GM19438 (cell line): ENCODE measurements around the gene CTNNAL1.
"Not testable (repeated sequence)": the region's sequence is repeated elsewhere in the genome, so short reads cannot be mapped to it uniquely, and the experiment has no call there.

Experiments used
- ATAC-seq: cut with Tn5 transposase; IDR thresholded peaks from one replicate; pipeline ENCODE4 v1.9.1; 2021; ENCODE audit warnings: low read depth; ENCODE audit not compliant: unreplicated experiment

CTNNAL1 gene, protein sequence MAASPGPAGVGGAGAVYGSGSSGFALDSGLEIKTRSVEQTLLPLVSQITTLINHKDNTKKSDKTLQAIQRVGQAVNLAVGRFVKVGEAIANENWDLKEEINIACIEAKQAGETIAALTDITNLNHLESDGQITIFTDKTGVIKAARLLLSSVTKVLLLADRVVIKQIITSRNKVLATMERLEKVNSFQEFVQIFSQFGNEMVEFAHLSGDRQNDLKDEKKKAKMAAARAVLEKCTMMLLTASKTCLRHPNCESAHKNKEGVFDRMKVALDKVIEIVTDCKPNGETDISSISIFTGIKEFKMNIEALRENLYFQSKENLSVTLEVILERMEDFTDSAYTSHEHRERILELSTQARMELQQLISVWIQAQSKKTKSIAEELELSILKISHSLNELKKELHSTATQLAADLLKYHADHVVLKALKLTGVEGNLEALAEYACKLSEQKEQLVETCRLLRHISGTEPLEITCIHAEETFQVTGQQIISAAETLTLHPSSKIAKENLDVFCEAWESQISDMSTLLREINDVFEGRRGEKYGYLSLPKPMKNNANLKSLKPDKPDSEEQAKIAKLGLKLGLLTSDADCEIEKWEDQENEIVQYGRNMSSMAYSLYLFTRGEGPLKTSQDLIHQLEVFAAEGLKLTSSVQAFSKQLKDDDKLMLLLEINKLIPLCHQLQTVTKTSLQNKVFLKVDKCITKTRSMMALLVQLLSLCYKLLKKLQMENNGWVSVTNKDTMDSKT

DNA sequence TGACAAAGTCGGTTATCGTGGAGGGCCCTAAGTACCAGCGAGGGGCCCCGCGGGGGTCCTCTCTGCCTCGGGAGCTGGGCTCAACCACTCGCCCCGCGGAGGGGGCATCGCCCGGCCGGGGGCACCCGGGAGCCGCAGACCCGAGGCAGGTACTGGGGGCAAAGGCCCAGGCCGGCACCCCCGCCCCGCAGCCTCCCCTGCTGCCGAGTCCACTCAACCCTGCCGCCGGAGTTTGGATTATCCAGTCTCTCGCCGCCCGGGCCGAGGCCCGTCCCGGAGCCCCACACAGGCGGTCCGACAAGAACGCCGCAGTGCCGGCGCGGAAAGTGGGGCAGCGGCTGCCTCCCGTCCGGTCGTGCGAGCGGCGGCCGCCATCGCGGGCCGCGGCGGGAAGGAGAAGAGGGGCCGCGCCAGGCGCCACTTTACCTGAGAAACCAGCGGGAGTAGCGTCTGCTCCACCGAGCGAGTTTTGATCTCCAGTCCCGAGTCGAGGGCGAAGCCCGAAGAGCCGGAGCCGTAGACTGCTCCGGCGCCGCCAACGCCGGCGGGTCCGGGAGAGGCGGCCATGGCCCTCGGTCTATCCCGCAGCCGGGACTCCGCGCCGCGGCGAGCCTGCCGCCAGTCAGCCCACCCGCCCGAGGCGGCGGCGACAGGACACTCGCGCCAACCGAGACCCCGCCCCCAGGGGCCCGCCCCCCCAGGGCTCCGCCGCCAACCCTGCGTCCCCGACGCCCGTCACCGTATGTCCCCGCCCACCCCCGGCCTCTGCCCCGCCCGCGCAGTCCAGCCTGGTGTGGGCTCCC, at the start of gene CTNNAL1:
TSS of gene CTNNAL1 (minus strand) at position 624 of the 803 bp plus-strand sequence. CDS start at position 567, 57 bp downstream.
- peak; percentile 71 for ATAC-seq

DNA sequence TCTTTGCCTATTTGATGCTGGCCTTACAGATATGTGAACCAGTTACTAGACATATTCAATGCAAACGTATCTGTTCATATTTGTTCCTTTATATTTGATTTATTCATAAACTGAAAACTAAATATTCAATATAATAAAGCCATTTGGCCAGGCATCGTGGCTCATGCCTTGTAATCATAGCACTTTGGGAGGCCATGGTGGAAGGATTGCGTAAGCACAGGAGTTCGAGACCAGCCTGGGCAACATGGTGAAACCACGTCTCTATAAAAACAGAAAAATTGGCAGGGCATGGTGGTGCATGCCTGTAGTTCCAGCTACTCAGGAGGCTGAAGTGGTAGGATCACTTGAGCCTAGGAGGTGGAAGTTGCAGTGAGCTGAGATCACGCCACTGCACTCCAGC, 49.2 kb upstream of the CTNNAL1 start:
- ATAC-seq, result no peak

DNA sequence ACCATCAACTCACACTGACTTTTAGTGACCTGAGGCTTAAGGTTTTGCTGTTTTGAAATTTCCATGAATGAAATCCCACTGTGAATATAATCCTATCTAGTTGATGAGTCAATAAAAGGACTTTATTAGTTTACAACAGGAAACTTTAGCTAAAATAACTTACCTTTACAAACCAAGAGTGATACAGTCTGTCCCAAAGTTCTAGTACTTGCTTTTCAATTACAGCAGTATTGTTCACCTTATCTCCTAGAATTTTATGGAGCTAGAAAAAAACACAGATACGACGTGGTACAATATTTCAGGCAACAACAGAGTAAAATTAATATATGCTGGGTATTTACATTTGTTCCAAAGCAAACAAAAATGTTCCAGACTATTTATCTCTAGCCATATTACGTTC, 46.9 kb upstream of the CTNNAL1 start:
- no peak for ATAC-seq

DNA sequence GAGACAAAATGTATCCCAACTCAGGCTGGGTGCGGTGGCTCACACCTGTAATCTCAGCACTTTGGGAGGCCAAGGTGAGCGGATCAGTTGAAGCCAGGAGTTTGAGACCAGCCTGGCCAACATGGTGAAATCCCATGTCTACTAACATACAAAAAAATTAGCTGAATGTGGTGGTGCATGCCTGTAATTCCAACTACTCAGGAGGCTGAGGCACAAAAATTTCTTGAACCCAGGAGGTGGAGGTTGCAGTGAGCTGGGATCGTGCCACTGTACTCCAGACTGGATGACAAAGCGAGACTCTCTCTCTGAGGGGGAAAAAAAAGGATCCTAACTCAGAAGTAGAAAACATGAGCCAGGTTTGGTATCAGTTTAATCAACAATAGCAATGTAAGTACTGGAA, 39.8 kb upstream of the CTNNAL1 start:
- ATAC-seq, result not testable (repeated sequence)

DNA sequence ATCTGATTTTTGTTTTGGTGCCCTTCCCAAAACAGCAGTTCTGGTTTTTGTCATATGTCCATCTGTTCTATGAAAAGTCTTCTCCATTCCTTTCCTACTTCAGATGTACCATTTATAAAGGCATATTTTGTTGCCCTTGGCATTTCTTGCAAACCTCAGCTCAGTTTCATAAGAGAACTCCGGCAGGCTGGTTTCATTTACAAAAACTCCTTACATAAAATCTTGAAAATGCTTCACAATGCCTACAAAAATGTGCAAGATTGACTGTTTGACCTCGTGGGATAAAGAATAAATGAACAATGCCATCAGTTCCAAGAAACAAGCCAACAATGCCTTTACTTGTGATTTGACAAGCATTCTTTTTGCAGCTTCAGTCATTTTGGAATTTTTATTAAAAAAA, 39.1 kb upstream of the CTNNAL1 start:
- ATAC-seq, result no peak

DNA sequence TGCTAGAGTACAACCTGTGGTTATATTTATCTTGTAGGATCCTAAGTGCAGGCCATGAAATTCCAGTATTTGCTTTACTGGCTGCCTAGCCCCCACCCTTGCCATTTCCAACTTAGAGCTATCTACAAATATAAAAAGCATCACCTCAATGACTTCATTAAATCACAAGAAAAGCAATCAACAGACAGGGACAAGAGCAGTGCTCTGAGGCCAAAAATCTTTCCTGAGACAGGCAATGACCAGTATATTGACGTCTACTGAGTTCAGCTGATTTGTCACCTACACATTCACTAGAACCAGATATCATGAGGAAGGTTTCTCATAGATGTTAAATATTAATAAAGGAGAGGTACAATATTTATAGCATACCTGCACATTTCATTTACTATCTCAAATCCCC, 38.4 kb upstream of the CTNNAL1 start:
- ATAC-seq, result no peak

DNA sequence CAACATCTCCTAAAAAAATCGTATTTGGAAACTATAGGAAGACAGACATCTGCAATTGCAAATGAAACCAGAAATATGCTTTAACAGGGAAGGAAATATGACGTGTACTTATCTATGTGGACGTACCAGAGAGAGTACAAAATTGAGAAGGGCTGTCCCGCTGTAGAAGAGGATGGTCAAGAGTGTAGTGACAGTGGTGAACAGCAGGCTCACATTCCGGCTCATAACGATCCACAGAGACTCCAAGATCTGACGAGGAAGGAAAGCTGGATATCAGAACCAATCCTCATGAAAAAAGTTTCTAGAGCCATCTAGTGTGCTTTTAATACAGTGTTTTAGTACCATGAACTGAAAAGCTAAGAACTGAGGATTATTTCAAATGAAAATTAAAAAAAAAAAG, 37.1 kb upstream of the CTNNAL1 start:
- no peak for ATAC-seq

DNA sequence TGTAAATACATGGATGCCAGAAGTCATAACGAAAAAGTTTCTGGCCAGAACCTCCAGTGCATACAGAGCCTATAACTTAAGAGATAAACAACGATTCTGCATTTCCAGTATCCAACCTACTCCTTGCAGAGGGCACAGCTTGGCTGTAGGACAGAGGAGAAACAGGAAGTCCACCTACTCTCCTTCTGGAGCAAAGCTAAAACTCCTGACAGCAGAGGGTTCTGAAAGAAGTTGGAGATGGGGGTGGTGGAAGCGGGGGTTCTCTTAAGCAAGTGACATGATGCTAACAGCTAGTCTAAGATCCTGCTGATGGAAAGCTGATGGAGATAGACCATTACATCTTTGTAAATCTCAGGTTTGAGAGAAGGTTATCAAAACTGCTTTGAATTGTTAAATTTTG, 35.5 kb upstream of the CTNNAL1 start:
- ATAC-seq, result no peak

DNA sequence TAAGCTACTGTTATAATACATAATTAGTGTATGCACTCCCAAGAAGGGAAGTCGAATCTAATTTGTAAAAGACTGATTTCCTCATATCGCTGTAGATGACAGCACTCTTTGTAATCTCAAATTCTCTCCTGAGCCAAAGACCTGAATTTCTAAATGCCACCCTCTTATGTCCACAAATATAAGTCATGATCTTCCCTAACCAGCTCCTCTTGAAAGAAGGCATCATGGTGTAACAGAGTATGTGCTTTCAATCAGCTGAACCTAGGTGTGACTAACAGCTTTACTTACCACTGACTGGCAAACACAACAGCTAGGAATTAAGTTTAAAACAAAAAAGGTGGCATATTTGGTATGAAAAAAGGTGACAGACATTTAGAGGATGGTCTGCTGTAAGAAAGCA, 34.0 kb upstream of the CTNNAL1 start:
- no peak for ATAC-seq

DNA sequence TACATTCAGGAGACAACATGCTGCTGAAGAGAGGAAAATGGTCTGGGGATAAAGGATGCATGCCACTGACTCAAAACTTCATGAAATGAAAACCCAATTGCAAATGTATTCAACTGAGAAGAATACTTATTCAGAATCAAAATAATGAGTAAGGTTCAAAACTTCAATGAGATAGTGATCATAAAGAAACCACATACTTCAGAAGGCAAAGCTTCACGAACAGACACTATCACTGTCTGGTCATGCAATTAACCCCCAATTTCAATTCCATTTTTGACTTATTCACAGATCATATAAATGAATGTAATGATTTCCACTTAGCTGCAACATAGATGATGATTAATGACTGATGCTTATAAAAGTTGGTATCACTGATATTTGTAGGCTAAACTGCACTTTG, 33.0 kb upstream of the CTNNAL1 start:
- ATAC-seq, result no peak

DNA sequence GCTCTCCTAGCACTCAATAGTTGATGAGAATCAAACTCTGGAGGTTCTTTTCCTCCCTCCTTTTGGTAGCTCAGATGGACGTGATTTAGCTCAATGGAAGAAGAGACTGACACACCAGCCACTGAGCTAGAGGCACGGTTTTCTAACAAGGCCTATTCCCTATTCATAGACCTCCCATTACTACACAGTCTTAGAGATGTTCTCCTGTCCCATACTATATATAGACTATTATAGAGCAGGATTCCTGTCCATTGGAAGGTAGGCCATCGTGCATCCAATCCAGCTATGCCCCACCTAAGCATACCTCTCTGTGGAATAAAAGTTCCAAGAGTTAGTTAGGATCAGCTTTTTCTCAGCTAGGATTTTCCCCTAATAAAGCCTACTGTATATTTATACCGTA, 30.3 kb upstream of the CTNNAL1 start:
- no peak for ATAC-seq

DNA sequence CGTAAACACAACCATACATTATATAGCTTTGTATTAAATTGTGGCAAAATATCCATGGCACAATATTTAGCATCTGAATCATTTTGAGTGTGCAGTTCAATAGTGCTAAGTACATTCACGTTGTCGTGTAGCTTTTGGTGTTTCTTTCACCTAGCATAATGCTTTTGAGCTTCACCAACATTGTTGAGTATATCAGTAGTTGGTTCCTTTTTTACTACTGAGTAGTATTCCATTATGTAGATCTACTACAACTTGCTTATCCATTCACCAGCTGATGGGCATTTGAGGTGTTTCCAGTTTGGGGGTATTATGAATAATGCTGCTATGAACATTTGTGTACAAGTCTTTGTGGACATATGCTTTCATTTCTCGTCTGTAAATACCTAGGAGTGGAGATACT, 27.3 kb upstream of the CTNNAL1 start:
- no peak for ATAC-seq

DNA sequence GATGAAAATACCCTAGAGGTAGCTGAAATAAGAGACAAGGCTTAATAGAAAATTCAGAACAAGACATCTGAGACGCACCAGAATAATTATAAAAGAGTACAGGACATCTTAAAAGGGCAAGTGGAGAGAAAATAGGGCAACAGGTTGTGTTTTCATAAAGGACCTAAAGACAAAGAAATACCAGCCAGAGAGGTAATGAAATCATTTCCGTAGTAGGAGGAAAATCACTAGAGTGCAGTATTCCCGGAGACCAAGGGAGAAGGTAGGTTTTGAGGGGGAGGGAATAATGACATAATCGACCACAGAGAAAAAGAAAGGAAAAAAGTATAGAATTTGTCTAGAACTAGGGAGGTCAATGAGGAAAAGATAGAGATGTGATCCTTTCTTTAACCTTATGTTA, 26.2 kb upstream of the CTNNAL1 start:
- ATAC-seq, result no peak

DNA sequence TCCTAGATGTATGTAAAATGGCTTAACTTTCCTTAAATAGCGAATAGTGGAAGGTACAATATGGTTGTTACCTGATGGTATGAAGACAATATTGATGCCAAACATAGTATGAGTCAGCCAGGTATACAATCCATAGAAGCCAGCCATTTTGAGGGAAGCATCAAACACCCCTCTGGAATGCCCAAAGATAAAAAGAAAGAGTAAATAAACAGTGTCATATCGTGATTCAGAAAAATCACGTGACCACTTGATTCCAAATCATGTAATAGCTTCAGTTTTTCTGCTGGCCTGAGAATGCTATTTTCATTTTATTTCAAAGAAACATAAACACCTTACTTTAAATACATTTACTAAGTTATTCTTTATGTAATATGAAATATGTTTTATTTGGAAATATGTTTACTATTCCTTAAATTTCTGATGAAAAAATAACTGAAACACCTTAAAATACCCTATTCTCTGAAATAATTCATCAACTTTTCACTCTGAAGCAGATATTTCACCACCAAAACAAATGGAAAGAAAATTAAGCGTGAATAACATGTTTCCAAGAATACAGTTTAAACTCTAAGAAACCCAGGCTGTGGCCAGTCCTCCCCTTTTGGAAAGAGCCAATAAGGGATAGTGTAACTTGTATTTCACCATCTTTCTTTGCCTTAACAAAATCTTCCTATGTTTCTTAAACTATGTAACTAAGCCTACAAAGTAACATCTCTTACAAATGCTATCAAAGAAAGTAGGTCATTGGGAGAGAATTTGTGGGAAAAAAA, 24.8 kb upstream of the CTNNAL1 start:
- ATAC-seq, result no peak

DNA sequence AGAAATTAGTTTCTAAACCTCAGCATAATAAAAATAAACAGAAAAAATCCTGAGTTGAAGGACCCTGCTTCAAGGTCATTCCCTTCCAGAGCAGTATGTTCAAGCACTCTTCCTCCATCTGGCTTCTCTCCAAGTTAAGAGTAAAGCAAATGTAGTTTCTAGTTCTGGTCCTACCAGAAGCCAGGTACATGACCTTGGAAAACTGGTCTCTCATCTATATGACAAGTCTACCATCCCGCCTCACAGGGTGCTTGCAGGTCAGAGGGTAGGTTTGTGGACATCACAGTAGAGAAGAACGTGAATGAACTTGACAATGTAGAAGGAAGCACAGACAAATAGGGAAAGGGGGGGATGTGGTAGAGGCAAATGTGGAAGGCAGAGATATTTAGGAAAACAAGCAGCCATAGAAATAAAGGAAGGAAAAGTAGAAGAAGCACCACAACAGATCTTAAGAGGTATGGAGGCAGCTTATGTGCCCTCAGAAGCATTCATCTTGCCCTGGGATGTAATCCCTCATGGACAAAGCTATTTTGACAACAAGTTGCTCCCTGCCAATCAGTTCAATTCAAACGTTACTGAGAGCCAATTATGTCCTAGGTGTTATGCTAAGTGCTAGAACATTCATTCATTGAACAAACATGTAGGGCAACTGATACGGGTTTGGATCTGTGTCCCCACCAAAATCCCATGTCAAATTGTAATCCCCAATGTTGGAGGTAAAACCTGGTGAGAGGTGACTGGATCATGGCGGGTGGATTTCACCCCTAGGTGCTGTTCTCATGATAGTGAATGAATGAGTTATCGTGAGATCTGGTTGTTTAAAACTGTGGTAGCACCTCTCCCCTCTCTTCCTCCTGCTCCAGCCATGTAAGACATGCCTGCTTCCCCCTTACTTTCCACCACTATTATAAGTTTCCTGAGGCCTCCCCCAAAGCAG, 23.7 kb upstream of the CTNNAL1 start:
- ATAC-seq, result no peak

DNA sequence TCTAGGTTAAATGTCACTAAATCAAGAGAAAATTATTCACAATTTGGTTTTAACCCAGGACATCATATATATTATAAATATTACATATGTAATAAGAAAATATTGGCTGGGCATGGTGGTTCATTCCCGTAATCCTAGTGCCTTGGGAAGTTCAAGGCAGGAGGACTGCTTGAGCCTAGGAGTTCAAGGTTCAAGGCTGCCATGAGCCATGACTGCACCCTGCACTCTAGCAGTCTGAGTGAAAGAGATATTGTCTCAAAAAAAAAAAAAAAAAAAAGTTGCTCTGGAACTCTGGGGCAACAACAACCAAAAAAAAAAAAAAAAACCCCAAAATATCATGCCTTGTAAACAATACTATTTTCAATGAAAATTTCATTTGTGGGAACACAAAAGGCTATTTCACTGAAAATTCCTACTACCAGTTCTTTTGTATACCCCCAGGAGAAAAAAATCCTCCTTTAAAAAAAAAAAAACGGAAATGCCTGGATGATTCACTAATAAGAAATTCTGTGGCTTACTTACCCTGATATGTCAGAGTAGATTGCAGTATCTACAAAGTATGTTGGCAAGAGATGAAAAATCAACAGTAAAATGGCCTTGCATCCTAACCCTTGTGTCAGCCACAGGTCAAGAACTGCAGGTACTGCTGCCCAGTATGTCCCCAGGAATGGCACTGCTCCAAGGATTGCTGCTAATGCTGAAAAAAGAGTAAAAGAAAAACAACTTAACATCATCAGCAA, 22.6 kb upstream of the CTNNAL1 start:
- ATAC-seq, result no peak

DNA sequence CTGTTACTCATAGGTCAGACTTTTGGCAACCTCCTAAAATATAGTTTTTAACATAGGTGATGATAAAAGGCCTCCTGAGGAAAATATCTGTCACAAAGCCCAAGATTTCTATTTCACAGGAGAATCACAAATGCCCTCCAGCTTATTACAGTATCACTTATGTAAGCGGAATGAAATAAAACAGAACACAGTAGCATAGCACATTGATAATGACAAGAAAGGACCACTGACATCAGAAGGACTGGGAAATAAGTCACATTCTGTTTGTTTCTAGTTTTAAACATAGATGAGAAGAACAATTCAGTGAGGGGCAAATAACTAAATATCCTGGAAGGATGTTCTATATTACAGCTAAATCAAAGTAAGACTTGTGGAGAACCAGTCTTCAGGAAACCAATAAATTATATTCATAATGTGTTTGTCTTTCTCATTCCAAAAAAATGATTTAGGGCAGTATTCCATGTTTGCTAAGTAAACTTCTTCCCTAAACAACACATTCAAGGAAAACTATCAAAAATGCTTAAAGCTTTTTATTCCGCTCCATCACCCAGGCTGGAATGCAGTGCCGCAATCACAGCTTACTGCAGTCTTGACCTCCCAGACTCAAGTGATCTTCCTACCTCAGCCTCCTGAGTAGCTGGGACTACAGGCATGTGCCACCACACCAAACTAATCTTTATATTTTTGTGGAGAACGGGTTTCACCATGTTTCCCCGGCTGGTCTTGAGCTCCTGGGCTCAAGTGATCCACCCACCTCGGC, 20.8 kb upstream of the CTNNAL1 start:
- ATAC-seq, result no peak

DNA sequence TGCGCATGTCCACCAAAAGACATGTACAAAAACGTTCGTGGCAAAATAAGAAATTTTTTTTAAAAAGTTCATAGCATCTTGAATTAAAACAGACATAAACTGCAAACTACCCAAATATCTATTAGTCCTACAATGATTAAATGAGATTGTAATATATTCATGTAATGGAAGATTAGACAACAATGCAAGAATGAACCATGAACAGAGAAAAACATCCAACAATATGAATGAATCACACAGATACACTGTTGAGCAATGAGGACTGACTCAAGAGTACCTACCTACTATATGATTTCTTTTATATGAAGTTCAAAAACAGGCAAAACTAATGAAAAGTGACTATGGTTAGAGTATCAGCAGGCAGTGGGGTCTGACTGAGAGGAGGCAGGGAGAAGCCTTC, 17.9 kb upstream of the CTNNAL1 start:
- ATAC-seq, result no peak
